DOHH2 (cell line): Measurements from ENCODE around the gene IRGC.

Source experiments
- H3F3A ChIP-seq: fragments of 200-600 bp; sonication (generic), shearing (Covaris generic); 2 replicates; pipeline ENCODE4 v1.6.0; 2016; ENCODE audit warnings: antibody characterized with exemption, mild to moderate bottlenecking; ENCODE audit not compliant: control insufficient read depth, insufficient read depth
- H3K27ac ChIP-seq: fragments of 200-600 bp; sonication (generic); 2 replicates; pipeline ENCODE4 v1.5.1; 2014; ENCODE audit warnings: low read depth, mild to moderate bottlenecking, low read length, moderate library complexity
- H3K27me3 ChIP-seq: fragments of 200-600 bp; sonication (generic); 2 replicates; pipeline ENCODE4 v1.6.1; 2014; ENCODE audit warnings: mild to moderate bottlenecking, low read length, mixed read lengths; ENCODE audit not compliant: control insufficient read depth
- H3K36me3 ChIP-seq: fragments of 200-600 bp; sonication (generic); 2 replicates; pipeline ENCODE4 v1.6.1; 2014; ENCODE audit warnings: mild to moderate bottlenecking, low read length, moderate library complexity, mixed read lengths; ENCODE audit not compliant: control insufficient read depth
- H3K4me1 ChIP-seq: fragments of 200-600 bp; sonication (generic); 2 replicates; pipeline ENCODE4 v1.6.1; 2014; ENCODE audit warnings: mild to moderate bottlenecking, low read length, mixed read lengths; ENCODE audit not compliant: control insufficient read depth
- H3K4me2 ChIP-seq: fragments of 200-600 bp; sonication (generic); 2 replicates; pipeline ENCODE4 v1.6.0; 2014; ENCODE audit warnings: mild to moderate bottlenecking, low read length, moderate library complexity
- H3K4me3 ChIP-seq: fragments of 200-600 bp; sonication (generic); 2 replicates; pipeline ENCODE4 v1.5.1; 2014; ENCODE audit warnings: mild to moderate bottlenecking, low read length, mixed read lengths
- H3K79me2 ChIP-seq: fragments of 200-600 bp; sonication (generic); 2 replicates; pipeline ENCODE4 v1.6.1; 2014; ENCODE audit warnings: mild to moderate bottlenecking, low read length, mixed read lengths; ENCODE audit not compliant: control insufficient read depth
- H3K9me2 ChIP-seq: fragments of 200-600 bp; sonication (generic); replicated peaks from 2 replicates; pipeline ENCODE4 v1.6.1; 2014; ENCODE audit warnings: mild to moderate bottlenecking, low read length, mixed read lengths; ENCODE audit not compliant: control insufficient read depth
- H3K9me3 ChIP-seq: fragments of 200-600 bp; sonication (generic); 2 replicates; pipeline ENCODE4 v1.6.1; 2014; ENCODE audit warnings: antibody characterized with exemption, low read length, mixed read lengths; ENCODE audit not compliant: control insufficient read depth, insufficient read depth
- H4K20me1 ChIP-seq: fragments of 200-600 bp; sonication (generic); 2 replicates; pipeline ENCODE4 v1.6.0; 2014; ENCODE audit warnings: low read depth, mild to moderate bottlenecking, antibody characterized with exemption, low read length, moderate library complexity; ENCODE audit not compliant: control insufficient read depth, insufficient read depth
- EZH2phosphoT487 ChIP-seq: fragments of 200-600 bp; sonication (generic); IDR thresholded peaks from 2 replicates; pipeline ENCODE4 v1.6.1; 2017; ENCODE audit warnings: borderline replicate concordance, mild to moderate bottlenecking, antibody characterized with exemption, low read length, moderate library complexity, mixed read lengths
- TF ChIP-seq, protein P1 (sequence below): fragments of 200-600 bp; sonication (generic); IDR thresholded peaks from one replicate; pipeline ENCODE4 v1.5.1; 2014; ENCODE audit warnings: antibody characterized with exemption, mild to moderate bottlenecking, low read depth, low read length; ENCODE audit not compliant: poor library complexity, severe bottlenecking

The IRGC gene

DNA sequence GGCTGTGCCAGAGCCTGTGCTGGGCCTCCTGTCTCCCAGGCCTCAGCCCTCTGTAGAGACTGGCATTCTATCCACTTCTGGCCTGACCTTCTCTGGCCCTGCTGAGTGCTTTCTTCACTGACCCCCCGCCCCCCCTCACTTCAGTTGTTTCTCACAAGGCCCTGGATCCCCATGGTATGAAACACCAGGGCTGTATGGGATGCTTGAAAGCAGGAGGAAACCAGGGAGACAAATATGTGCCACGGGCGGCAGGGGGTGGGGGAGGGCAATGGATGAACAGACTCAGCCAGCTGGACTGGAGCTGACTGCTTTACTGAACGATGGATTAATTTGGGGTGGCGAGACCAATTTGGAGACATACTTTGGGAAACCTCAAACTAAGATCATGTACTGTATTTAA lies 14.0 kb downstream of the IRGC start:
- Histone ChIP-seq H3K4me1 (peaks cover 9% of the 10 kb centered on the region), H3F3A (peaks cover 4% of the 10 kb centered on the region; the same call in 1 of the 2 replicates), H3K27me3 (no peaks in the 10 kb centered on the region), H3K4me3 (no peak overlapping the region), H3K79me2 (no peaks in the 10 kb centered on the region), H4K20me1 (no peaks in the 10 kb centered on the region), H3K9me3 (no peaks in the 10 kb centered on the region), H3K4me2 (no peak overlapping the region), H3K36me3 (peaks cover 38% of the 10 kb centered on the region), H3K9me2 (no peaks in the 10 kb centered on the region), H3K27ac (no peak overlapping the region)
- TF ChIP-seq, protein P1, sequence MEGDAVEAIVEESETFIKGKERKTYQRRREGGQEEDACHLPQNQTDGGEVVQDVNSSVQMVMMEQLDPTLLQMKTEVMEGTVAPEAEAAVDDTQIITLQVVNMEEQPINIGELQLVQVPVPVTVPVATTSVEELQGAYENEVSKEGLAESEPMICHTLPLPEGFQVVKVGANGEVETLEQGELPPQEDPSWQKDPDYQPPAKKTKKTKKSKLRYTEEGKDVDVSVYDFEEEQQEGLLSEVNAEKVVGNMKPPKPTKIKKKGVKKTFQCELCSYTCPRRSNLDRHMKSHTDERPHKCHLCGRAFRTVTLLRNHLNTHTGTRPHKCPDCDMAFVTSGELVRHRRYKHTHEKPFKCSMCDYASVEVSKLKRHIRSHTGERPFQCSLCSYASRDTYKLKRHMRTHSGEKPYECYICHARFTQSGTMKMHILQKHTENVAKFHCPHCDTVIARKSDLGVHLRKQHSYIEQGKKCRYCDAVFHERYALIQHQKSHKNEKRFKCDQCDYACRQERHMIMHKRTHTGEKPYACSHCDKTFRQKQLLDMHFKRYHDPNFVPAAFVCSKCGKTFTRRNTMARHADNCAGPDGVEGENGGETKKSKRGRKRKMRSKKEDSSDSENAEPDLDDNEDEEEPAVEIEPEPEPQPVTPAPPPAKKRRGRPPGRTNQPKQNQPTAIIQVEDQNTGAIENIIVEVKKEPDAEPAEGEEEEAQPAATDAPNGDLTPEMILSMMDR: no peak
- no peak for TF ChIP-seq EZH2phosphoT487

DNA sequence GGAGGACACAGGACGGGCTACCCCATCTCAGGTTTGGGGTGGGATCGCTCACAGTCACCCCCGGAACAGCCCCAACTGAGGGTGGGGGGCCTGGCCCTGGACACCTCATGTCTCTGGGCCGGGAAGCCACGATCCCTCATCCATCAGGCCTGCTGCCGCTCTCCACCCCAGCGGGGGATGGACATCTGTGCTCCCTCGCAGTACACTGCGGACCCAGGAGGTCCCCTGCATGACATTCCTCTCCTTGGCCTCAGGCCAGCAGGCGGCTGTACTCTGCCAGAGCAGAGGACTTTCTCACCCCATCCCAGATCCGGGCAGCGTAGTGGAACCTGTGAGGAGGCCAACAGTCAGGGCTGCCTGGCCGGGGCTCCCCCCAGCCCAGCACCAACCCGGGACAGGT lies 15.5 kb downstream of the IRGC start:
- Histone ChIP-seq H3K79me2 (no peaks in the 10 kb centered on the region), H3F3A (no peaks in the 10 kb centered on the region), H3K4me3 (no peak overlapping the region), H4K20me1 (no peaks in the 10 kb centered on the region), H3K36me3 (peaks cover 40% of the 10 kb centered on the region), H3K4me2 (no peak overlapping the region), H3K27ac (no peak overlapping the region), H3K27me3 (no peaks in the 10 kb centered on the region), H3K9me3 (no peaks in the 10 kb centered on the region), H3K9me2 (no peaks in the 10 kb centered on the region), H3K4me1 (no peaks in the 10 kb centered on the region)
- no peak for TF ChIP-seq EZH2phosphoT487
- TF ChIP-seq, protein P1: no peak

DNA sequence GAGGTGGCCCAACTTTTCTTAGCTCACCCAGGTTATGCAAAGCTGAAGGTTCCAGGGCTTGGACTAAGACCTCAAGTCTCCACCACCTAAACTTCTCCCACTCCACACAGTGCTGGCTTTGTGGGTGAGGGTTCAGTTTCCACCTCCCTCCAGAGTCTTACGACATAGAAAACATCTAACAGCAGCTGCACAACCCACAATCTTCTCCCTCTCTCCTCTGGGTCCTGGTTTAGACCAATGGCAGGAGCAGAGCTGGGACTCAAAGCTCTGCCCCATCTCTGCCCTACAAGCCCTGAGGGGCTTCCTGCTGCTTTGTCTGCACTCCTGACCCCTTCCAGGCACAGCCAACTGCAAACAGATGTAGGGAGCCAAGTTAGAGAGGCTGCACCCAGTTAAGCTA lies 16.0 kb downstream of the IRGC start:
- Histone ChIP-seq H3K4me1 (no peaks in the 10 kb centered on the region), H3K79me2 (no peaks in the 10 kb centered on the region), H3K4me3 (no peak overlapping the region), H3K36me3 (peaks cover 45% of the 10 kb centered on the region), H3K4me2 (no peak overlapping the region), H3K9me3 (no peaks in the 10 kb centered on the region), H3K9me2 (no peaks in the 10 kb centered on the region), H4K20me1 (no peaks in the 10 kb centered on the region), H3K27ac (no peak overlapping the region), H3F3A (no peaks in the 10 kb centered on the region), H3K27me3 (no peaks in the 10 kb centered on the region)
- TF ChIP-seq, protein P1: no peak
- no peak for TF ChIP-seq EZH2phosphoT487

DNA sequence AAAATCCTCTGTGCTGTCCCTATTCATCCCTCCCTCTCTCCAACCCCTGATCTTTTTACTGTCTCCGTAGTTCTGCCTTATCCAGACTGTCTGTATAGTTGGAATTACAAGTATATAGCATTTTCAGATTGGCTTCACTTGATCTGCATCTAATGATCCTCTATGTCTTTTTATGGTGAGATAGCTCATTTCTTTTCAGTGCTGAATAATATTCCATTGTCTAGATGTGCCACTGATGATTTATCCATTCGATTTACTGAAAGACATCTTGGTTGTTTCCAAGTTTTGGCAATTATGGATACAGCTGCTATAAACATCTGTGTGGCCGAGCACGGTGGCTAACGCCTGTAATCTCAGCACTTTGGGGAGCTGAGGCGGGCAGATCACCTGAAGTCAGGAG lies 19.1 kb downstream of the IRGC start:
- no peaks in the 10 kb centered on the region for H3K9me3 ChIP-seq
- TF ChIP-seq, protein P1: no peak
- no peak for TF ChIP-seq EZH2phosphoT487
- H3K4me3 ChIP-seq: no peak overlapping the region
- H3K4me1 ChIP-seq: no peaks in the 10 kb centered on the region
- H3K9me2 ChIP-seq: no peaks in the 10 kb centered on the region
- H3K36me3 ChIP-seq: peaks cover 65% of the 10 kb centered on the region
- H4K20me1 ChIP-seq: no peaks in the 10 kb centered on the region
- H3K27me3 ChIP-seq: no peaks in the 10 kb centered on the region
- no peak overlapping the region for H3K27ac ChIP-seq
- no peak overlapping the region for H3K4me2 ChIP-seq
- no peaks in the 10 kb centered on the region for H3F3A ChIP-seq
- no peaks in the 10 kb centered on the region for H3K79me2 ChIP-seq
